ENCODE results near the gene DMD.
"Not testable (repeated sequence)": the region's sequence is repeated elsewhere in the genome, so short reads cannot be mapped to it uniquely, and the experiment has no call there.

DMD gene

DNA sequence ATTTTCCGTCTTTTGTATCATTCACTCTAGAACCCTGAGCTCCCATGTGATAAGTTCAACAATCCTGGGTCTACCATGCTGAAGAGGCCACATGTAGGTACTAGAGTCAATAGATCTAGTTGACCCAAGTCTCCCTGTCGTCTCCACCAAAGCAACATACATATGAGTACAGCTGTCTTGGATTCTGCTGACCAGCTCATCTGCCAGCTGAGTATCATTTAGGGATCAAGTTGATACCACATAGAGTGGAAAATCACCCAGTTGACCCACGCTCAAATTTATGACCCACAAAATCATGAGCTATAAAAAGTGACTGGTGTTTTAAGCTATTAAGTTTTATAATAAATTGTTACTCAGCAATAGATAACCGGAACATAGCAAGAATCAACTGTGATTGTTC, 61.8 kb downstream of the DMD start:
- DNase-seq, result no peak

DNA sequence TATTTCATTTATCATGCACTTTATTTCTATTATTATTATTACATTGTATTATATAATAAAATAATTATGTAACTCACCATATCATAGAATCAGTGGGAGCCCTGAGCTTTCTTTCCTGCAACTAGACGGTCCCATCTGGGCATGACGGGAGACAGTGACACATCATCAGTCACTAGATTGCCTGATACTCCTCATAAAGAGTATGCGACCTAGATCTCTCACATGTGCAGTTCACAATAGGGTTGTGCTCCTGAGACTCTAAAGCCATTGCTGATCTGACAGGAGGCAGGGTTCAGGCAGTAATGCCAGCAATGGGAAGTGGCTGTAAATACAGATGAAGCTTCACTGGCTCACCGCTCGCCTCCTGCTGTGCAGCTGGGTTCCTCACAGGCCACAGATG, 62.3 kb downstream of the DMD start:
- DNase-seq, result no peak

- DNase-seq, result no peak
Measured at GRCh38 chrX:33142331-33142730, 69.0 kb downstream of the DMD start.

DNA sequence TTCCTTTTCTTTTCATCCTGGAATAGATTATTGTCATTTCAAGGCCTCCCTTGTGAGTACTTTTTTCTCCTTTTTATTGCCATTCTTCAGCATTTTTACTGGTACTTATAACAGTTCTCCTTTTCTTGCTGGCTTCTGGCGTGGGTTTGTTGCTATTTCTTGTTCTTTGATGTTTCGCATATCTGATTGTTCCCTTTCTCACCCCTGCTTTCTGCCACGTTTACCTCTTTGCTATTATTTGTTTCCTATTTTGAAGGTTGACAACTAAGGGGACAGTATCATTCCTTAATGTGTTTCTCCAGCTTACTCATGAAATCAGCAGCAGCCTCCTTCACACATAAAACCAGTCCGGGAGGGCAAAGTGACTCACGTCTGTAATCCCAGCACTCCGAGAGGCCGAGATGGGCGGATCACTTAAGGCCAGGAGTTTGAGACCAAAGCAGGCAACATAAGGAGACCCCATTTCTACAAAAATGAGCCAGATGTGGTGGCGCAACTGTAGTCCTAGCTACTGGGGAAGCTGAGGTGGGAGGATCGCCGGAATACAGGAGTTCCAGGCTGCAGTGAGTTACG, 72.6 kb downstream of the DMD start:
- no peak for DNase-seq

DNA sequence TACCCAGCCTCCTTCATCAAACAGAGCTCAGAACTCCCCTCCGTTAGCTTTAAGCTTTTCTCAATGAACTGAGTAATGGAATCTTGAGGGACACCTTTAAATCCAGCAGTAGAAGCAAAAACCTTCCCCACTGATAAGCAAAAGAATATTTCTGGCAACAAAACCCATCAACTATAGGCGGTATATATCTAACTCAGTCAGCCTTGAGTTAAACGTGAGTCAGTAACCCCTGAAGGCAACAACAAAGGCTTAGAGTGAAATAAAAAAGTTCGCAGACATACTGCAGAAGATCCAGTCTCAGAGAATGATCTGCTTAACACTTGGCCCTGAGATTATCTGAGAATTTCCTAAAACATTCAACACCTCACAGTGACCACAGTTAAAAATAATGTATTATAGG, 77.2 kb downstream of the DMD start:
- DNase-seq, result no peak

DNA sequence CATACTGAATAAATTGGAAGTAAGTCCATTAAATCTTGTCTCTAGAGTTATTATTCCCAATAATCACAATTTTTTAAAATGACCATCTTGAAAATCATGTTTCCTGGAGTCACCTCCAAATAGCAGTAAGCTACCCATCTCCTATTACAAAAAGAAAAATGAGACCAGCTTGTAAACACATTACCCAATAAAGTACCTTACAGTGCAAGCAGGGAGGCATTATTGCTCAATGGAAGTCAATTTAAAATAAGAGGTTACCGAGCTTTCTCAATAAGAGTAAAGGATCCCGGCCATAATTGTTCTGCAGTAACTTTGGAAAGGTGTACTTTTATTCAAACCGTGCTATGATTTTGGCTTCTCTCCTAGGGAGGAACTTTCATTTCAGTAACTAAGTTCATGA, 78.0 kb downstream of the DMD start:
- no peak for DNase-seq

DNA sequence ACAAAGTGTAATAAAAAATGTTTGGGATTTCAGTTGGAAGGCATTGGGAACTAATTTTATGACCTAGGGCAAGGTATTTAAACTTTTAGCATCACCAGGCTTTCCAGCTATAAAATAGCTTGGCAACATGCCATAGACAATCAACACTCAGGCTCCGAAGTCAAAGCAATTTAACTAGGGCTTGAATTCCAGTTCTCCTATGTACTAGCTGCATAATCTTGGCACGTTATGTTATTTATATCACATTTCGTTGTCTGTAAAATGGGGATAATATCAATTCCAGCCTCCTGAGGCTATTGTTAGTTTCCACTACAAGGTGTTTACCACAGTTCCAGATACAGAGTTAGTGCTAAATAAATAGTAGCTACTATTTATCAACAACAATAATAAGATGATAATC, 78.8 kb downstream of the DMD start:
- no peak for DNase-seq

DNA sequence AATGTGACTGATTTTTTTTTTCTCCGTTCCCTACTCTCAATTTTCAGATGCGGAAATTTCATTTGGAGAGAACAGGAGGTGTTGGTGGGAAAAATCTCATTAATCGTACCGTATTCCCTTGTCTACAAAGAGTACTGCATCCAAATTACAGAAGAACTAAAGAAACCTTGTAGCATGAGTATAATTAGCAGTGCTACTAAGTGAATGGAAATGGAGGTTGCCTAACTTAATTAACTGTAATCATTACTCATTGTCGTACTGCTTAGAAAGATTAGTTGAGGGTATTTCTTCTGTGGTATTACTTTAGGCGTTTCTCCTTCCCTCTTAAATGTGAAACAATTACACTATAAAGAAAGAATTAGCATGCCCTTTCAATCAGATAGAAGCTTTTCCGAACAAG, 81.7 kb downstream of the DMD start:
- no peak for DNase-seq

DNA sequence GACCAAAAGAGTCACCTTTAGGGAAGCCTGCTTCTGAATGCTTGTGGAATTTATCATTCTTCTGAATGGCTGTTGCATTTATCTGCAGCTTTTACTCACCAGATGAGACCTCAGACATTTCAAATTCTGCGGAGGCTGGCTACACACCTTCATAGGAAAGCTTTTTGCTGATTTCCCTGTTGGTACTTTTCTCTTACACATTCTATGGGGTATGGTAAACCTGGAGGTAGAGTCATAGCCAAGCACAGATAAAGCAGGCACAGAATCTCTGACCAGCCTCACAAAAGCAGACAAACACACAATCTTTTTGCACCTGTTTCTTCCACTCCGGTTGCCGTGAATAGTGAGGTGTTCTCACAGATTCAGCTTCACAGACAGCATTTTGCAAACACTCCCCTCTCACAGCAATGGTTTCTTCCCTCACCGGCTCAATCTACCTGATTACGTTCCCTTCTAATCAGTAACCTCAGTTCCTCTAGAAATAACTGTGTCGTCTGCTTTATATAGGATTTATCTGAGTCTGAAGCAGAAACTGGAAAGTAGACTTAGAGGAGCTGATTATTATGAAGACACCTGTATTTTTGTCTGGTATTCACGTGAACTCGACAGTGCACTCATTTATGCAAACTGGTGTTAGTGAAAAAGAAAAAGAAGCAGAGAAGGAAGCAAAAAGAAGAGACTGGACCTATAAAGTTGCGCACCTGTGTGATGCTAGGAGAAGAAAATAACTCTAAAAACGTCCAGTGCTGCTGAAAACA, 83.1 kb downstream of the DMD start:
- no peak for DNase-seq

GRCh38 chrX:33126469-33126868, 84.9 kb downstream of the DMD start:
- no peak for DNase-seq

GRCh38 chrX:33109858-33110257, 101.5 kb downstream of the DMD start:
- DNase-seq, result no peak

DNA sequence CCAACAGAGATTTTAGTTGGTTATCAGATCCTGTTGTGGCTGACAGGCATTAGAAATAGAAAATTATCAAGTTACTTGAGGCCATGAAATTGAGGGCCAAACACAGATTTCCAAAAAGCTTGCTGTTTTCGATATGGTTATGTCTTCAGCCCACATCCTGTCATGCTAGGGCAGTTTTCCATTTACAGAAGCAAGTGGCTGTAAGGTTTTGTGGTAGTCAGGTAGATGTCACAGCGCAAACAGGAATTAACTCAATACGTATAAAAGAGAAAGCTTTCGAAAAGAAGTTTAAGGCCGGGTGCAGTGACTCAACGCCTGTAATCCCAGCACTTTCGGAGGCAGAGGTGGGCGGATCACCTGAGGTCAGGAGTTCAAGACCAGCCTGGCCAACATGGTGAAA, 104.6 kb downstream of the DMD start:
- DNase-seq, result no peak

GRCh38 chrX:33095079-33095478, 116.3 kb downstream of the DMD start:
- no peak for DNase-seq

DNA sequence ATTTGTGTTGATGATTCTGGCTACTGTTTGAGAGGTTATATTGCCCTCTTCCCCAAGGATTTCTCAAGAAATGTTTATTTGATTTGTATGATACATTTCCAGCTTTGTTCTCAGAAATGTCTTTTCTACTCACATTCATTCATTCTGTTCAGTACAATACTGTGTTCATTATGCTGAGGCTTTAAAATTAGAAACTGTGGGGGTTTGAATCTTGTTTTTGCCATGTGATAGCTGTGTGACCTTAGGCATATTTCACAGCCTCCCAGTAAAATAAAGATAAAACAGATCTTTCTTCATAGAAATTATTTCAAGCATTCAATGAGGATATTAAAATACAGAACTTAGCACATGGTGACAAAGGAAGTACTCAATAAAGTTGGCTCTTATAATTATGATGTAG, 123.9 kb downstream of the DMD start:
- no peak for DNase-seq

DNA sequence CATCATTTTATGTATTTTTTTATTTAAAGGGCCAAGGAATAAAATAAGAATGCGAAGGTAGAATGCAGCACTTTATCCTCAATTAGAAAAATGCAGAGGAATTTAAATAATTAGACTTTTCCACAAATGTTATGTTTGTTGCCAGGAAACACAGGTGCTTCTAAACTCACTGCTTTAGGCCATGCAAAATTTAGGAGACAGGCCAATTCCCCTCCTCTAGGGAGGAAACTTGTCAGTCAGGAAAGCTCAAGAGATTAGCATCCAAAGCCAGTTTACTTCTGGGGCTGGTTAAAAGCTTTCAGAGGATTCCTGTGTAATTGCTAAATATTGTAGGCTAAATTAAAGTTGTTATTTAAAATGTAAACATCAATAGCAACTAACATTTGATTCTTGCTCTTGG, 124.5 kb downstream of the DMD start:
- no peak for DNase-seq

- DNase-seq, result no peak
Measured at GRCh38 chrX:33082371-33082770, 129.0 kb downstream of the DMD start.

DNA sequence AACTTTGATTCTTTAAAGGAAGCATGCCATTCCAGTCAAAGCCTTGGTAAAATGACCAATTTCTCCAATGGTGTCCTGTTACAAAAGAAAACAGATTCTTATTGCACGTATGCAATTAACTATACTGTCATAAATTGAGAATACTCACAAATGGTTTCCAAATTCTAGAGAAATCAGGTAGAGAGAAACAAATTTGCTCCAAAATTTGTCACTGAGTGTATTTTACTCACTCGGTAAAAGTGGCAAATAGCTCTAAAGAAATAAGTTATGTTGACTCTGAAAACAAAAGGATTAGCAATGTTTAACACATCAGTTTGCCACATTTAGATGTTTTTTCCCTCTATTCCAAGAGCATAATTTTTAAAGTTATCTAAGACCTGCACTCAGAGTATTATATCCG, 133.1 kb downstream of the DMD start:
- no peak for DNase-seq

GRCh38 chrX:33073660-33074059, 137.7 kb downstream of the DMD start:
- DNase-seq, result not testable (repeated sequence)

DNA sequence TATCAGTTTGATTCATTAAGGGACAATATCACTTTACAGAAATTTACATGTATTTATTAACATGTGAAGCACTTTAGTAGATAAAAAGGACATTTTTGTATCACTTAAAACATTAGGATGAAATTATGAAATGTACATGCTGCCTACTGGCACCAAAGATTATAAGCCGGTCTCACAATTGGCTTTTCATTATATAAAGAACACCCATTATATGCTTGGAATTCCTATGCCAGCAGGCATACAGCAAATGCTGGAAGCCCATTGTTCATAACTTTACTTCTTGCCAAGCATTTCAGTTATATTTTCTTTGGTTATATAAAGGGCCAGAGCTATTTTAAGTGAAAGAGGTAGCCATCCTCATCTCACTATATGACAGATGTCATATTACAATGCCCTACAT, 145.9 kb downstream of the DMD start:
- DNase-seq, result no peak

DNA sequence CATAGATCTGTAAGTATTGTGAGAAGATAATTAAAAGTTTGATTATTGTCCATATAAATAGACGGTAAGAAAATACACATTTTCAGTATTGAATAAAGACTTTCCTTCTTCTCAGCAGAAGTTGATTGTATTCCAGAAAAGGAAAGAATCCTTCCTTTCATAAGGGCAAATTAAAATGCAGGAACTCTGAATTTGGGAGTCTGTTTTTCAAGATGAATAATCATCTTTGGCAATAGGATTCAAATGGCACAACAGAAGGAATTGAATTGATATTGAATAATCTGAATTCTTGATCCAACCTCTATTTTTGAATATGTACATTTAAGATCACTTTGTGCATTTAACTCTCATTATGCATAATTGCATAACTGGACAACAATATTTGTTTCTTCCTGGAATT, 149.3 kb downstream of the DMD start:
- no peak for DNase-seq

DNA sequence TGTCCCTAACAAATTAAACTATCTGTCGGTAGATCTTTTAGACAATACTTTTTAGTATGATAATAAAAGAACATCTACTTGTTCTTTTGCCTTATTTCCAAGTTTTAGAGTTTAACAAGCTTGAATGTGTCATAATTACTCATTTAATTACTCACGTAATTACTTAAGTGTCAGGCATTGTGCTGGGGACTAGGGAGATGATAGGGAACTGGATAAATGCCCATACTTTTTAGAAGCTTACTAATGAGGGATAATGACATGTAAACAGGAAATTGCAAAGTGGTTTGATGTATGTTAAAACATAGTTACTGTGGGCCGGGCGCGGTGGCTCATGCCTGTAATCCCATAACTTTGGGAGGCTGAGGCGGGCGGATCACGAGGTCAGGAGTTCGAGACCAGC, 158.3 kb downstream of the DMD start:
- no peak for DNase-seq

DNA sequence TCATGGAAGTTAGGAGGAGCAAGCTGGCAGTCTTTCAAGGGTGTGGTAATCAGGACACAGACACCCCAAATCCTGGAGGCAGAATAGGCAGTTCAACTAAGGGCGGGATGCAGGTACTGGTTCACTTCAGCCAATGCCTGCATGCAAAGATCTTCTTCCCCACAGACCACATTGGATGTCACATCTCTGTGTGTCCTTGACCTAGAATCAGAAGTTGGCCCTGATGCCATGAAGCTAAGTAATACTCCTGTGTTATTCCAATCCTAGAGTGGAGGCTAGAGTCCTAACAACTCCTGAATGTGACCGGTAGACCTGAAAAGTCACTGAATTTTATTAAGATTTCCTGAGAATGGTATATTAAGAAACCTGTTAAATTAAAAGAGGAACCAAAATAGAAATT, 165.5 kb downstream of the DMD start:
- no peak for DNase-seq

DNA sequence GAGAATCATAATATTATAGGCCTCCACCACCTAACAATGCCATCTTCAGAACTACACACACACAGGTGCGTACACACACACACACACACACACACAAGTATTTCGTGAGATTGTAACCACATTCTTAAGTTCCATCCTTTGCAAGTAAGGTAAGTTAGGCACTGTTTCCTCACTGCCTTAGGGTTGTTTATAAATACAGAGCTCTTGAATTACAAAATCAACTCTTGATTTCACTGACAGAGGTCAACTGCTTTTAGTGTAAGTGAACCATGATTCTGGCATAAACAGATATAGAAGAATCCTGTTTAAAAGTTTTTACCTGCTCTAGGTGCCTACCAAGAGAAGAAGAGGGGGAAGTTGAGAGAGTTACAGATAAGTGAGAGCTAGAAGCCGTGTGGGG, 166.1 kb downstream of the DMD start:
- DNase-seq, result no peak

DNA sequence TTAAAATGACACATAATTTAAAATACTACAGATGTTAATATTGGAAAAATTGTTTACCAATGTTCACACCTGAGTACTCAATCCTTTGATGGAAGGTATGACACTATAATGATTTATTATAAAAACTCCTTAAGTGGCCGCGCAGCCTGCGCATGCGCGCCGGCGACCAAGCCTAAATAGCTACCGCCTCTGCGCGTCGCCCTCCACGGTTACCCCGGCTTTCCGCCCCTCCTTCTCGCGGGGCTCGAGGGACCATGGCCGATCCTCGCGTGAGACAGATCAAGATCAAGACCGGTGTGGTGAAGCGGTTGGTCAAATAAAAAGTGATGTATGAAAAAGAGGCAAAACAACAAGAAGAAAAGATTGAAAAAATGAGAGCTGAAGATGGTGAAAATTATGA, 170.2 kb downstream of the DMD start:
- DNase-seq, result no peak

GRCh38 chrX:33032700-33033099, 178.6 kb downstream of the DMD start:
- no peak for DNase-seq
